HG03565 (cell line): ENCODE measurements around the gene PIP5K1A.
"Not testable (repeated sequence)": the region's sequence is repeated elsewhere in the genome, so short reads cannot be mapped to it uniquely, and the experiment has no call there.

Experiments used
- ATAC-seq: cut with Tn5 transposase; IDR thresholded peaks from one replicate; pipeline ENCODE4 v1.9.1; 2021; ENCODE audit warnings: mild to moderate bottlenecking, moderate library complexity; ENCODE audit not compliant: unreplicated experiment

The PIP5K1A gene

GRCh38 chr1:151192047-151192446, 6.3 kb upstream of the PIP5K1A start:
- ATAC-seq, result no peak

GRCh38 chr1:151193304-151193703, 5.0 kb upstream of the PIP5K1A start:
- no peak for ATAC-seq

GRCh38 chr1:151193856-151194255, 4.5 kb upstream of the PIP5K1A start:
- no peak for ATAC-seq

- ATAC-seq, result not testable (repeated sequence)
Observed at GRCh38 chr1:151194894-151195594, 3.3 kb upstream of the PIP5K1A start.

GRCh38 chr1:151196292-151196800, 2.0 kb upstream of the PIP5K1A start:
- ATAC-seq, result no peak

- no peak for ATAC-seq
Observed at GRCh38 chr1:151197863-151198253, 494 bp upstream of the PIP5K1A start.

GRCh38 chr1:151199873-151200581, 1.7 kb downstream of the PIP5K1A start:
- ATAC-seq, result no peak

- not testable (repeated sequence) for ATAC-seq
Observed at GRCh38 chr1:151205381-151205965, 7.1 kb downstream of the PIP5K1A start.

- no peak for ATAC-seq
Observed at GRCh38 chr1:151210830-151211229, 12.5 kb downstream of the PIP5K1A start.

- ATAC-seq, result no peak
Observed at GRCh38 chr1:151211972-151212705, 13.8 kb downstream of the PIP5K1A start.

- no peak for ATAC-seq
Observed at GRCh38 chr1:151213560-151213959, 15.2 kb downstream of the PIP5K1A start.

- ATAC-seq, result no peak
Observed at GRCh38 chr1:151221616-151222015, 23.3 kb downstream of the PIP5K1A start.

- ATAC-seq, result no peak
Observed at GRCh38 chr1:151222130-151222529, 23.8 kb downstream of the PIP5K1A start.

GRCh38 chr1:151235235-151235634, 36.9 kb downstream of the PIP5K1A start:
- ATAC-seq, result no peak

- ATAC-seq, result no peak
Observed at GRCh38 chr1:151237678-151238466, 39.5 kb downstream of the PIP5K1A start.

GRCh38 chr1:151238467-151238739, 40.1 kb downstream of the PIP5K1A start:
- no peak for ATAC-seq

GRCh38 chr1:151242442-151242841, 44.1 kb downstream of the PIP5K1A start:
- ATAC-seq, result no peak

GRCh38 chr1:151243683-151244216, 45.4 kb downstream of the PIP5K1A start:
- ATAC-seq, result no peak

- no peak for ATAC-seq
Observed at GRCh38 chr1:151246786-151247185, 48.4 kb downstream of the PIP5K1A start.
